HG02840 (cell line): ENCODE results near the gene FAM193B.

Experiments
- ATAC-seq: cut with Tn5 transposase; IDR thresholded peaks from one replicate; pipeline ENCODE4 v1.9.1; 2021; ENCODE audit warnings: mild to moderate bottlenecking, moderate library complexity, moderate number of reproducible peaks; ENCODE audit not compliant: unreplicated experiment, low FRiP score

The FAM193B gene

GRCh38 chr5:177519463-177520235, 34.7 kb downstream of the FAM193B start:
- ATAC-seq = no peak

GRCh38 chr5:177516601-177517568, 37.5 kb downstream of the FAM193B start, which contains the start of gene DDX41:
TSS of gene DDX41 (minus strand) at chr5:177516961. CDS start at chr5:177516945, 16 bp downstream.
- ATAC-seq = peak; percentile 87

DNA sequence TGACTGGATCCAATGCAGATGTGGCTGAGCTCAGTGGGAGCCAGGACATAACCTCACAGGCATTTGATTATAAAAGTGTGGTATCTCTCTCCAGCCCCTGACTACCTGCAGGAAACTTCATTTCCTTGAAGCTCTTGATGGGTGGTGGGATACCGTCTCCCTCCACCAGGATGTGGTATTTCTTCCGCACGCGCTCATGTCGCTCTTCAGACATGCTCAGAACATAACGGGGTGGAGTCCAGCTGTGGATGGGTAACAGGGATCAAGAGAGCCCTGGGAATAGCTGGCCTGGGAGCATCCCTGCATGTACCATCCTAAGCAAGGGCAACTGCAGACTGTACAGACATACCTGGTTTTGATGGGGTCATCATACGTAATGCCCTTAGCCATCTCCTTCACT, 38.8 kb downstream of the FAM193B start:
- no peak for ATAC-seq

GRCh38 chr5:177514541-177514940, 39.8 kb downstream of the FAM193B start:
- no peak for ATAC-seq

GRCh38 chr5:177513500-177513899, 40.9 kb downstream of the FAM193B start:
- no peak for ATAC-seq

GRCh38 chr5:177512736-177513380, 41.5 kb downstream of the FAM193B start:
- no peak for ATAC-seq

- no peak for ATAC-seq
Observed at GRCh38 chr5:177511796-177512675, 42.3 kb downstream of the FAM193B start.

- no peak for ATAC-seq
Observed at GRCh38 chr5:177511181-177511580, 43.2 kb downstream of the FAM193B start.

GRCh38 chr5:177510567-177511053, 43.8 kb downstream of the FAM193B start:
- peak; percentile 37 for ATAC-seq

- peak; percentile 33 for ATAC-seq
Observed at GRCh38 chr5:177509991-177510566, 44.3 kb downstream of the FAM193B start.

DNA sequence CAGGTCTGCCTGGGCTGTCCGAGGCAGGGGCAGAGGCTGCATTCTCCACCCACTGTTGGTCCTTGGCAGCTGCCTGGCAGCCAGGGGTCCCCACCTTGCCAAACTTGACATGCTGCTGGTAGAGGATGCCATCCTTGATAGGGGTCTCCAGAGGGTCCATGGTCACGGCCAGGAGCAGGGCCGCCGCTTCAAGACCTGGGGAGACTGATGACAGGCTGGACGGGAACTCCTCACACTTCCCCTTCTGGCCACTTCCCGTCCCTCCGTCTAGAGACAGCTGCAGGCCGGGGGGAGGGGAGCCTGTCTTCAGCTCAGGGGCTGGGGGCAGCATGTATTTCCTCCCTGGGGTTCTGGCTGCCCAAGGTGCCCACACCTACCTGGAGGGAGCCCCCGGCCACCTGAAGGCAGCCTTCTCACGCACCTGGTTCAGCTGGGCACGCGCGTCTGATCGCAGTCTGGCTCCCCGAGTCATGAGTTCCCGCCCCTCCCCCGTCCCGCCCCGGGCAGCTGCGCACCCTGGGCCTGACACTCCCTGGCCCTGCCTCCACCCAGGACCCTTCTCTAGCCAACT, 44.9 kb downstream of the FAM193B start, which contains the start of gene DOK3:
Gene DOK3, minus strand, starts transcription at position 446 of the 571 bp plus-strand sequence. Its CDS starts 286 bp downstream, at position 160.
- ATAC-seq = no peak

- no peak for ATAC-seq
Observed at GRCh38 chr5:177508837-177509236, 45.5 kb downstream of the FAM193B start.

GRCh38 chr5:177508221-177508611, 46.1 kb downstream of the FAM193B start:
- no peak for ATAC-seq

- no peak for ATAC-seq
Observed at GRCh38 chr5:177507596-177508220, 46.7 kb downstream of the FAM193B start.

DNA sequence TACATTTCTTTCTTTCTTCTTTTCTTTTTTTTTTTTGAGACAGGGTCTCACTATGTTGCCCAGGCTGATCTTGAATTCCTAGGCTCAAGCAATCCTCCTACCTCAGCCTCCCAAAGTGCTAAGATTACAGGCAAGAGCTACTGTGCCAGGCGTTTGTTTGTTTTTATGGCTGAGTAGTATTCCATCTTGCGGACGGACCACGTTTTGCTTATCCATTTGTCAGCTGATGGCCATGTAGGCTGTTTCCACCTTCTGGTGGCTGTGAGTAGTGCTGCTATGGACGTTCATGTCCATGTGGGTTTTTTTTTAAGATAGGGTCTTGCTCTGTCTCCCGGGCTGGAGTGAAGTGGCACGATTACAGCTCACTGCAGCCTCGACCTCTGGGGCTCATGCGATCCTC, 47.2 kb downstream of the FAM193B start:
- no peak for ATAC-seq

- ATAC-seq = no peak
Observed at GRCh38 chr5:177505075-177505474, 49.3 kb downstream of the FAM193B start.

DNA sequence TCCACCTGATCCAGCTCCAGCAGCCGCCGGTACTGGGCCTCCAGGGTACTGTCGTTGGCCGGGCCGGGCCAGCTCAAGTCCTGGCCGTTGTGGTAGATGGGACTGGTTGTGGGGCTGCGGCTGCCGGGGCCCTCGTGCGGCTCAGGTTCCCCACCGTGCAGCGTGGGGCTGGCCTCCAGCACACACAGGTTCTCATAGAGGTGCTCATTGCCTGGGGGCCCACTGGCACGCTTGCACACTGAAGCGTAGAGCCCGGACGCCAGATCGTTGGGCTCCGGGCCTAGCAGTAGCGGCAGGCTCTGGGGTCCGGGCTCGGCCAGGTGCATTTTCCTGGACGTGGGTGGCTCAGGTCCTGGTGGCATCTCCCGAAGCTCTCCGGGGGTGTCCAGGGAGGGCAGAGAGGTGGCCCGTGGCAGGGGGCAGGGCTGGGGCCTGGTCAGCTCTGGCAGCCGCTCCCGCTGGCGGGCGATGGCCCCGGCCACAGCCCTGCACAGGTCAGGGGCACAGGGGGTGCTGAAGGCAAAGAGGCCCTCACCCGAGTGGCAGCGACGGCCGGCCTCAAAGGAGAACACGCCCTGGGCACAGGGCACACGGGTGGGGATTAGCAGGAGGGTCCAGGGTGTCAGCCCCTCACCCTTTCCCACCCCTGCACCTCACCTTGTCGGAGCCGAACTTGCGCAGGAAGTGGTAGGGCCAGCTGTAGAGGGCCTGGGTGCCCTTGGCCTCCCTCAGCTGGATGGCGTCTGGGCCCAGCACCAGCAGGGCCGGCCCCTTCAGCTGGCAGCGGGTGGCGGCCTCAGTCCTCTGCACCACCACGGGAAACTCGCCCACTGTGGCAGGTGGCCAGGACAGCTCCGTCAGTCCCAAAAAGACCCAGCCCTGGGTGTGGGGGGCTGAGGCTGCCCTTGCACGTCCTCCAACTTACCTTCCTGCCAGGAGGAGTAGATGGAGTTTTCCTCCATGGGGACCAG, 50.0 kb downstream of the FAM193B start:
- ATAC-seq = no peak
